Measurements from ENCODE around the gene ATP10A.

ATP10A gene

DNA sequence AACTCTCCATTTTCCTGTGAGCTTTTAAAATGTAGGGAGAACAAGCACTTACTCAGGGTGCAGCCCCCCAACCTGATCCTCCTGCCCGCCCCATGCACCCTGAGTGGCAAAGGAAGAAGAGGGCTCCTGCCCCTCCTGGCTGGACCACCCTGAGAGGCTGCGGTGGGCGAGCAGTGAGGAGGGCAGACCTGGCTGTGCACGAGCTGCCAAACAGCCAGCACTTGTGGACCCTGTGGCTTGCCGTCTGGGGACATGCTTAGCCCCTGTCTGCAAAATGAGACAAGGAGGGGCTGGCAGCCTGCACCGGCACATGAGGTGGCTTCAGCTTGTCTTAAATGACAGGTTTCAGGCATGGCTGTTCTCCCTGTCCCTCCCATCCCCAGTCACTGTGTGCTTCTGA, 18.6 kb downstream of the ATP10A start:
- TF ChIP-seq, protein P1, sequence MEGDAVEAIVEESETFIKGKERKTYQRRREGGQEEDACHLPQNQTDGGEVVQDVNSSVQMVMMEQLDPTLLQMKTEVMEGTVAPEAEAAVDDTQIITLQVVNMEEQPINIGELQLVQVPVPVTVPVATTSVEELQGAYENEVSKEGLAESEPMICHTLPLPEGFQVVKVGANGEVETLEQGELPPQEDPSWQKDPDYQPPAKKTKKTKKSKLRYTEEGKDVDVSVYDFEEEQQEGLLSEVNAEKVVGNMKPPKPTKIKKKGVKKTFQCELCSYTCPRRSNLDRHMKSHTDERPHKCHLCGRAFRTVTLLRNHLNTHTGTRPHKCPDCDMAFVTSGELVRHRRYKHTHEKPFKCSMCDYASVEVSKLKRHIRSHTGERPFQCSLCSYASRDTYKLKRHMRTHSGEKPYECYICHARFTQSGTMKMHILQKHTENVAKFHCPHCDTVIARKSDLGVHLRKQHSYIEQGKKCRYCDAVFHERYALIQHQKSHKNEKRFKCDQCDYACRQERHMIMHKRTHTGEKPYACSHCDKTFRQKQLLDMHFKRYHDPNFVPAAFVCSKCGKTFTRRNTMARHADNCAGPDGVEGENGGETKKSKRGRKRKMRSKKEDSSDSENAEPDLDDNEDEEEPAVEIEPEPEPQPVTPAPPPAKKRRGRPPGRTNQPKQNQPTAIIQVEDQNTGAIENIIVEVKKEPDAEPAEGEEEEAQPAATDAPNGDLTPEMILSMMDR (IDR thresholded peaks at IDR 0.05; ENCODE audit: low read length, missing control alignments): no peak
- H3K4me3 ChIP-seq (replicated peaks; ENCODE audit: low read depth, low read length): no peak overlapping the region
- DNase-seq (ENCODE audit: low read depth): no peak

DNA sequence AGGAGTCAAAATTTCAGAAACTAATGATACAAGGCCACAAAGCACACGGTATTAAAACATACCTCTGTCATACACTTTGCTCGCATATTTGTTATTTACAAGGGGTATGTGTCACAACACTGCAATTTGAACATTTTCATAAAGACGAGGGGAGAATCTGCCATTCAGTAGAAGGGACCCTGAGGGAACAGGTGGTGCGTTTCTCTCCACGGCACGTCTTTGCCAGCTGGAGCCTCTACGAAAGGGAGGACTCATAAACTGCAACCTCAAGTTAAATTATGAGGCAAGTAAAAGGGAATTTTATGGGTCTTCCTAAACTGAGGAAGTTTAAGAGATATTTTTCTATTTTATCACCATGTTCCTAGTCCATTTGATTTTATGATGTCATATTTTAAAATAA, 19.1 kb downstream of the ATP10A start:
- no peak for DNase-seq (ENCODE audit: low read depth)
- H3K4me3 ChIP-seq (replicated peaks; ENCODE audit: low read depth, low read length): no peak overlapping the region
- TF ChIP-seq, protein P1 (IDR thresholded peaks at IDR 0.05; ENCODE audit: low read length, missing control alignments): no peak

DNA sequence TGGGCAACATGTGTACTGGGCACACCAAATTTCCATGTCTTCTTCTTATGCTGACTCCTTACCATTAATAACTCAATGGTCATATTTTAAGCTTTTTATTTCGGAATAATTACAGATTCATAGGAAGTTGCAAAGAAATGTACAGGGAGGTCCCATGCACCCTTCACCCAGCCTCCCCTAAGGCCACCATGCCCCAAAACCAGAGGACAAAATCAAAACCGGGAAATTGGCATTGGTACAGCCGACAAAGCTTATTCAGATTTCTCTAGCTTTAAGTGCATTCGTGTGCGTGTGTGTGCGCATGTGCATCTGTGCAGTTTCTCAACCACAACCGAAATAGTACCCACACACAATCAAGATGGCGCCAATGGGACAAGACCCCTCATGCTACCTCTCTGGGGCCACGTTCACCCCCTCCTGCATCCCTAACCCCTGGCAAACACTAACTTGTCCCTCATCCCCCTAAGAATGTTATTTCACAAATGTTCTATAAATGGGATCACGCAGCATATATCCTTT, 23.4 kb downstream of the ATP10A start:
- H3K4me3 ChIP-seq (replicated peaks; ENCODE audit: low read depth, low read length): no peak overlapping the region
- DNase-seq (ENCODE audit: low read depth): no peak
- TF ChIP-seq, protein P1 (IDR thresholded peaks at IDR 0.05; ENCODE audit: low read length, missing control alignments): no peak

DNA sequence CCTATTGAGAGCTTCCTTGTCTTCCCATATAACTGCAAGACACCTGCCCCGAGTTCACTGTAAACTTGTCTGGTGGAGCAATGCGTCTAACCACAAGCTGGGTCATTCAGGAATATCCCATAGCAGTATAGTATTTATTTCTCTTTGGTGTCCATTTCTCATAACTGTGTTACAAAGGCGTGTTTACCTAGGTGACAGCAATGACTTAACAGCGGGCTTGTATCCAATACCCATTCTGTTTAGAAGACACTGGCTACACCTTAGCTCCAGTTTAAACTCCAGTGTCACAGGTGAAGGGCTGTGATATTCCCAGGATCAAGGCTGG, 24.3 kb downstream of the ATP10A start:
- DNase-seq (ENCODE audit: low read depth): no peak
- TF ChIP-seq, protein P1 (IDR thresholded peaks at IDR 0.05; ENCODE audit: low read length, missing control alignments): no peak
- no peak overlapping the region for H3K4me3 ChIP-seq (replicated peaks; ENCODE audit: low read depth, low read length)

DNA sequence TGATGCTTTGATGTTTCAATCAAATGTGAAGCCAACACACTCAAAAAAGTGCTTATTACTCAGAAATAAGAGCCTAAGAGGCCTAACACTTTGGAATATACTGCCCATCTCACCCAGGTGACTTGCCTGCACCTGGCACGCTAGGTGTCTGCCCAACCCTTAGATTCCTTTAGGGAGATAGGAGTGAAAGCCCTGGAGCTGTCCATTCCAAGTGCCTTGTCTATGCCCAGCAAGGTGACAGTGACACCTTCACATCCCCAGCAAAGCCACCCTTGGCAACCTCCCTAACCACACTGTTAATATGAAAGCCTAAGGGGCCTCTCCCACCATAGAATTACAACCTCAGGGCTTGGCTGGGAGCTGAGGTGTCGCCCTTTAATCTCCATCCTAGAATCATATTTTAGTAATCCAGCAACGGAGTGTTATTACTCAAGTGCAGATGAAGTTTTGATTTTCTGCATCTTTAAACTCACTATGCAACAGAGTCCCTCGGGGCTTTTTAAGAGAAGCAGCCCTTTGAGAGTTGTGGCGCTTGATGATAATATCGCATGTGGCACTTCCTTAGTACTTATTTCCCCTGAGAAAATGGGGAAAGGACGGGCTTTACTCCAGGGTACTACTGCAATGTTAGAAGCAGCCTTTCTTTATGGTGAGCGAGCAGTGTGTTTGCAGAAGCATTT, 24.8 kb downstream of the ATP10A start:
- DNase-seq (ENCODE audit: low read depth): no peak

DNA sequence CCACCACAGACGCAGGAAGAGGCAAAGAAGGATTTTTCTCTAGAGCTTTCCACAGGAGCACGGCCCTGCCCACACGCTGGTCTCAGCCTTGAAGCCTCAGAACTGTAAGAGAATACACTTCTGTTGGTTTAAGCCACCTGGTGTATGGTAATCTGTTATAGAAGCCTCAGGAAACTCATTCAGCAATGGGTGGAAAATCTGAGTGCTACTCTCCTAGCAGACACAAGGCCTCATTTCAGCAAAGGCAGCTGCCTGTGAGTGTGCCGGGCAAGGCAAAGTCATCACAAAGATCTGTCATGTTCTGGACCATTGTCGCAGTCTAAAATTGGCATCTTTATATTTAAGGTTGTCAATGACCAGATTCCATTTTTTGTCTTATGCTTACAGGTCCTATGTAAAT, 31.0 kb downstream of the ATP10A start:
- no peak for DNase-seq (ENCODE audit: low read depth)
- no peak overlapping the region for H3K4me3 ChIP-seq (replicated peaks; ENCODE audit: low read depth, low read length)
- TF ChIP-seq, protein P1 (IDR thresholded peaks at IDR 0.05; ENCODE audit: low read length, missing control alignments): no peak

More for the DNA sequence above, 24.8 kb downstream of the ATP10A start:
- TF ChIP-seq, protein P1 (IDR thresholded peaks at IDR 0.05; ENCODE audit: low read length, missing control alignments): no peak
- H3K4me3 ChIP-seq (replicated peaks; ENCODE audit: low read depth, low read length): no peak overlapping the region

All from fibroblast of pulmonary artery (primary cell).